NCI-H1417 treated with DMSO at 0.1 percent for 48 hours (cell line): ENCODE measurements around the gene INPP5D.
"Not testable (repeated sequence)": the region's sequence is repeated elsewhere in the genome, so short reads cannot be mapped to it uniquely, and the experiment has no call there.

Experiments used
- DNase-seq: peaks from one replicate; lab custom pipeline; 2025; lab: John Stamatoyannopoulos, UW

The INPP5D gene

DNA sequence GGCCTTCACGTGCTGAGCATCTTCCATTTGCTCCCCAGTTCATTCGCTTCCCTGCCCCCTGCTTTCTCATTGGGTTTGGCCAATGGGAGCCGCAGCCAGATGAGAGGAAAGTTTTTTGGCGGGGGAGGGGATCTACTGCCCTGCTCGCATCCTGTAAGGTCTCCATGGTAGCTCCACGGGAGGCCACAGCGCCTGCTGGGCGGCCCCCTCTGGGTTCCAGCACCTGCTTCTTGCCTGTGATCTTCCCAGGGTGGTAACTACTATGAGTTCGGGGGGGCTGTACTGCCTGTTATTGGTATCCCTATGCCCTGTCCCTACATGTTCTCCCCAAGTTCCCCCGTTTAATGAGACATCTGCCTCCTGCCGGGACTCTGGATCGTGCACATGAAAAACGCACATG is 57.2 kb downstream of the INPP5D start:
- DNase-seq: no peak

- no peak for DNase-seq
Measured at GRCh38 chr2:233117811-233118647, 57.9 kb downstream of the INPP5D start.

DNA sequence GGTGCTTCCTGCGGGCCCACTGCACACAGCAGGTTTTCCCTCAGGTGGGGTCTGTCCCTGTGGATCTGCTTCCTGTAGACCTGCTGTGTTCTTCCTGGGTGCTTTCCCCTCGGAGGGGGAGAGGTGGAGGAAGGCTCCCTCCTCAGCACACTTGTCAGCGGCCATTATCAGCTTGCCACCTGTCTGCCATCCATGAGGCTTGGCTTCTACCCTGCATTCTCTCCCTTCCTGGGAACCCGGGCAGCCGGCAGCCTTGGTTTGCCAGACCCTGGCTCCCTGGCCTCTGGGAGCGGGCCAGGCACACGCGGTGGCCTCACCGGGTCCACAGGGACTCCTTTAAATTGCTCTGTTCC is 58.5 kb downstream of the INPP5D start:
- DNase-seq: no peak

DNA sequence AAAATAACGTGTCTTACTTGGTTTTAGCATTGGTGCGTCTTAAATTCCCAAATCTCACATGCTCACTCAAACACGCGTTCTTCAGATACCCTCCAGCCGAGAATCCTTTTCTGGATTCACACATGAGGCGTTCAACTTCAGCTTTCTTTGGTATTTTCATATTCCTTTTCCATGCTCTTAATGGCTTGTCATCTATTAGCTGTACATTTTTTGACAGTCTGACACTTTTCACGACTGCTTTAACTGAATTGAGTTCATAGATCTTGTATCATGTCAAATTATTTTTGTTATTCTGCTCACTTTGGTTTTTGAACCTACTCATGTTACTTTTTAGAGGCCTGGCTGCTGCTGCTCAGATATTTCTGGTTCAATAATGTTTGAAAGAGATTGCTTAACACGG is 59.0 kb downstream of the INPP5D start:
- DNase-seq: no peak

- no peak for DNase-seq
Measured at GRCh38 chr2:233119806-233120205, 59.7 kb downstream of the INPP5D start.

DNA sequence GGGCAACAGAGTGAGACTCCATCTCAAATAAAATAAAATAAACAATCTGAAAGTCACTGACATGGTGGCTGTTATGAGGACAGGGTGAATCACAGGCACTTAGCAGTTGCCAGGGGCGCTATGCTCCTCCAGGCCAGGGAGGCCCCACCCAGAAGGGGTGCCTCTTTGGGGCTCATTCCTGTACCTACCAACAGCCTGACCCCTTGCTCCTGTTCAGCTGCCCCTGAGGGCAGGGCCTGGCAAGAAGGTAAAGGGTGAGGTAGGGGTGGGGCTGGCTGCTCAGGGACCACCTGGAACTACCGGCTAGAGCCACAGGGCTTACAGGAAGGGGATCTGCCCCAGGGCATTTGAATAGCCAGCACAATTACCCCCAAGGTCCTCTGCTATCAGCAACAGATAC is 60.3 kb downstream of the INPP5D start:
- no peak for DNase-seq

DNA sequence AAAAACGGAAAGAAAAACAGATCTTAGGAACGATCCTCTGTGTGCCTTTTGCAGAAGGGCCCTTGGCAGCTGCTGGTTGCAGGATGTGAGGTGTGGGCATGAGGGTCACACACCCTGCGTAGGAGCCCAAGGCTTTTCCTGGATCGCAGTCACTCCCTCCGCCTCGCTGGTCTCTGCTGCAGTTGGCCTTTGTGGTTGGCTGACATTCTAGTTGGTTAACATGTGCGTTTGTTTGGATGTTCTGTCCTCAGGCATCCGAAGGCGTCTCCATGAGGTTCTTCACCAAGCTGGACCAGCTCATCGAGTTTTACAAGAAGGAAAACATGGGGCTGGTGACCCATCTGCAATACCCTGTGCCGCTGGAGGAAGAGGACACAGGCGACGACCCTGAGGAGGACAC is 61.7 kb downstream of the INPP5D start:
- DNase-seq: no peak

DNA sequence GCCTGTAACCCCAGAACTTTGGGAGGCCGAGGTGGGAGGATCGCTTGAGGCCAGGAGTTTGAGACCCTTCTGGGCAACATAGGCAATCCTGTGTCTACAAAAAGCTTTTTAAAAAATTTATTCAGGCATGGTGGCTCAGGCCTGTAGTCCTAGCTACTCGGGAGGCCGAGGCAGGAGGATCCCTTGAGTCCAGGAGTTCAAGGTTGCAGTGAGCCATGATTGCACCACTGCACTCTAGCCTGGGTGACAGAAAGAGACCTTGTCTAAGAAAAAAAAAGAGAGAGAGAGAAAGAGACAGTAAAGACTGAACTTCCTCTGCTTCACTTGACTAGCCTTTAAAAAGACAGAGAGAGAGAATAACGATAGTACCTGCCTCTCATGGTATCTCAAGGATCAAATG is 62.4 kb downstream of the INPP5D start:
- DNase-seq: no peak

DNA sequence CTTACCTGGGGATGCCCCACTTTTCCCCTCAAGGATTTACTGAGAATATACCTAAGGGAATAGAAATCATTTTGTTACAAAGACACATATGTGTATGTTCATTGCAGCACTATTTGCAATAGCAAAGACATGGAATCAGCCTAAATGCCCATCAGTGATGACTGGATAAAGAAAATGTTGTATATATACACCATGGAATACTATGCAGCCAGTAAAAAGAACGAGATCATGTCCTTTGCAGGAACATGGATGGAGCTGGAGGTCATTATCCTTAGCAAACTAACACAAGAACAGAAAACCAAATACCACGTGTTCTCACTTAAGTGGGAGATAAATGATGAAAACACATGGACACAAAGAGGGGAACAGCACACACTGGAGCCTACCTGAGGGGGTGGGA is 63.4 kb downstream of the INPP5D start:
- not testable (repeated sequence) for DNase-seq

DNA sequence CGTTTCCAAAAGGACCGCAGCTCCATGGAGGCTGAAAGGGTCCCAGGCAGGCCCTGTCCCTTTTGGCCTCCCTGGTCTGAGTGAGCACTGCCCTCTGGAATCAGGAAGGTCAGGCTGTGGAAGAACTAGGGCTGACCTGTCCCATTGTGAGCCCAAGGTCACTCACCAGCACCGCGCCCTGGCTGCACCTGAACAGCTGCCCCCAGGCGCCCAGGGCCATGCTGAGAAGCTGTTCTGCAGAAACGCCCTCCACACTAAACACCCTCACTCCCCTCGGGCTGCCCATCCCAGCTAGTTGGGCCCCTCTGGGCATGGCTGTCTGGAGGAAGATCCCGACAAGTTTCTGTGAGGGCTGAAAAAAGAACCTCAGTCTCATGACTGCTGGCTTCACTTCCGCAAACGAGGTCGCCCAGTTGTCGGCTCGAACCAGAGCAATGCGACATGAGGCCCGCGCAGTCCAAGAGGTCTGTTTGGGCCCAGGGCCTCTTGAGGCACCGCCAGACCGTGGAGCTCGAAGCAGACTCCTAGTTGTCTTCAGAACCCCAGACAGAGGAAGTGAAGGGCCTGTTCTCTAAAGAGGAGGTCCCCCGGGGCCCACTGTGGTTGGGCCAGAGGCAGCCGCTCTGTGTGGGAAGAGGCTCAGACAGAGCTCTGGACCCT is 64.4 kb downstream of the INPP5D start:
- DNase-seq: no peak

GRCh38 chr2:233125455-233126065 is 65.4 kb downstream of the INPP5D start:
- DNase-seq: no peak

- DNase-seq: no peak
Measured at GRCh38 chr2:233129351-233129978, 69.3 kb downstream of the INPP5D start.

DNA sequence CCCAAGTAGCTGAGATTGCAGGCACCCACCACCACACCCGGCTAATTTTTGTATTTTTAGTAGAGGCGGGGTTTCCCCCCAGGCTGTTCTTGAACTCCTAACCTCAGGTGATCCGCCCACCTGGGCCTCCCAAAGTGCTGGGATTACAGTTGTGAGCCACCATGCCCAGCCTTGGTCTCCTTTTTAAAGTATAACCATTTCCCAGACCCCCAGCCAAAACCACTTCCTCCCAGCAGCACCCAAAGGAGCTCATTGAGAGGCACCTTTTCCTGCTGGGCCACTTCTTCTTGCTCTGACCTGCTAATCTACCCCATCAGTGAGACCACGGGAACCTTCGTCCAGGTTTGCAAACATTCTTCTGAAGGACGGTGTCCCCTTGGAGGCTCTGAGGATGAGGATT is 69.9 kb downstream of the INPP5D start:
- no peak for DNase-seq

DNA sequence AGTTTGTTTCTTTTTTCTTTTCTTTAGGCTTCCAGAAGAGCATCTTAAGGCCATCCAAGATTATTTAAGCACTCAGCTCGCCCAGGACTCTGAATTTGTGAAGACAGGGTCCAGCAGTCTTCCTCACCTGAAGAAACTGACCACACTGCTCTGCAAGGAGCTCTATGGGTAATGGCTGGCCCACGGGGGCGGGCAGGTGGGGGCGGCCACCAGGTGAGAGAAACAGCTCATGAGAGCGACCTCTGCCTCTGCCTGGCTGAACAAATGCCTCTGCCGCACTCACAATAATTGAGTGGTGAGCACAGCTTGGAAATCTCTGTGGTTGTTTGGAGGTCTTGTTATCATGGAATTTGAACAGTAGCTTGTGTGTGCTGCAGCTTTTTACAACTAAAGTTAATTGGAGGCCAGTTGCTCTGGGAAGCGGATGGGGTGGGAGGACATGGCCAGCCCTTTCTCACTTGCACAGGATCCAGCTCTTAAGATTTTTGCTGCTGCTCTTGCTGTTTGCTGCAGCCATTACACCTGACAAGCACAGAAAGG is 70.4 kb downstream of the INPP5D start:
- DNase-seq: no peak

DNA sequence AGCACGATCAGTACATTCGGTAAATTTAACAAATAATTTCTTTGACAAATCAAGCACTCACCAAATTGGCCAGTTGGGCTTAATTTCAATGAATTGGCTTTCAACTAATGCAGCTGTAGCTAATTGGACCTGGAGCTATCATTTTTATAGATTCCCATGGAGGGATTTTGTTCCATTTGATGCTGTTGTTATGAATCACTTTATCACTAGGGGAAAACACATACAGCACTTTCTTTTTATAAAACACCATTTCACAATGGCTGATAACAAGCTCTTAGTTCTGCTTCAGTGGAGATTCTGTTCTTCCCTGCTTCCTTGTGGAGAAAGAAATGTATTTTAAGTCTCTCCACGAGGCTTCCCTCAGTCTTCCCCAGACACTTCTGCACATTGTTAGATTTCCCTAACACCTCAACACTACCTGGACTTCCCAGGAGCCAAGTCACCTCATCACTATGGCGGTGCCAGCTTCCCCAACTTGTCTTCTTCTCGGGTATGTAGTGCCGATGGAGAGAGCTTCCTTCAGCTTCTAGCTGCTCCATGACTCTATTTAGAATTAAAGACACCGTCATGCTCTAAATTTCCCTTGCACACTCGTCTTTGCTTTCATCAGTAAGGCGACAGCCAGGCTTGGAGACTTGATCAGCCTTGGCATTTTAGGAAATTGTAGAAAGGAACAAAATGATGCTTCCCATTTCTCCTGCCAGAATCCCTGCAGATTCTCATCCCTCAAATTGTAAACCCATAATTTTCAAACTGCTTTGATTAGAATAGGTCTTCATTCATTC is 72.0 kb downstream of the INPP5D start:
- no peak for DNase-seq

DNA sequence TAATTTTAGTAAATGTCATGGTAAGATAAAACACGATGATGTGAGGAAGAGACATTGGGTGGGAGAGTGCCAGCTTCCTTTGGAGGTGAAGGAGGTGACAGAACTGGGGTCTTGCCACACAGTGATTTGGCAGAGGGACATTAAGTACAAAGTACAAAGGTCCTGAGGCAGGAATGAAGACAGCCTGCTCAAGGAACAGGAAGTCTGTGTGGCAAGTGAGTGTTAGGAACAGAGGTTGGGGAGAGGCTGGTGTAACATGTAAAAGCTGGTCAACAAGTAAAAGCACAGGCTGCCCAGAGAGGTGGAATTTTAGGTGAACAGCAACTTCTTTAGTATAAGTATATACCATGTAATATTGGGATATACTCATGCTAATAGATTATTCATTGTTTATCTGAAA is 73.1 kb downstream of the INPP5D start:
- no peak for DNase-seq

DNA sequence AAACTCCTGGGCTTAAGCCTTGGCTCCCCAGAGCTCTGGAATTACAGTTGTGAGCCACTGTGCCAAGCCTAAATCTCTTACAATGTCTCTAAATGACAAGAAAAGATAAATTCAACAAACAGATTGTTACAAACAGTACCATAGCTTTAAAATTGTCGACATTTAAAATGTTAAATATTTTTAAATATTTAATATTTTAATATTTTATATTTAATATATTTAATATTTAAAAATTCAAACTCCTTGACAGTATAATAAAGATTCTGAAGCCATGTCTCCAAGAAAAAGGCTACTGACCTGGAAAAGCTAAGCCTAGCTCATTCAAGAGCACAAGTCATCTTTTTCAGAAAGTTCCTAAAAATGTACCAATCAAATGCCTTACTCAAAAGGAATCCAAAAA is 75.3 kb downstream of the INPP5D start:
- DNase-seq: no peak

DNA sequence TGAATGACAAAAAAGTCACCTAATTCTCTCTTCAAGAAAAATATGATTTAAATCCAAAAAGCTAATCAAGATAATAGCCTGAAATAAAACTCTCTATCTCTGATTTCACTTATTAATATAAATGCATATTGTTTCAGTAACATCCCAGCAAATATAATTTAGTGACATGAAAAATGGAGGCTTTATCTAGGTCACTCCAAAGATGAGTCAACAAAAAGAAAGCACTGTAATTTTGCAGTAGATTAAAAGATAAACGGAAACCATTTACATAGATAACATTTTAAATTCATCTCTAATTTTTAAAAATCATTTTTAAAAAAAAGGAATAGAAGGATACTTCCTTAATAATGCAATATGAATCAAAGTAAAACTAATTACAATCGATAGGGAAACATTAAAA is 76.9 kb downstream of the INPP5D start:
- no peak for DNase-seq

- no peak for DNase-seq
Measured at GRCh38 chr2:233140077-233140585, 80.0 kb downstream of the INPP5D start.

- DNase-seq: no peak
Measured at GRCh38 chr2:233140978-233141377, 80.8 kb downstream of the INPP5D start.

GRCh38 chr2:233141901-233142300 is 81.8 kb downstream of the INPP5D start:
- no peak for DNase-seq
